Sigmoid colon (tissue), 4 donors: ENCODE measurements around the gene ARF6.

Experiments
- POLR2AphosphoS5 ChIP-seq, 4 donors: sonication (generic); formaldehyde crosslinking; IDR thresholded peaks; one replicate each; pipeline ENCODE4 v1.6.1; 2017; ENCODE audit warnings: antibody characterized with exemption in 4 of 4
- TF ChIP-seq, protein P1 (sequence below), 4 experiments: fragments of 450-650 bp in 3 of 4; fragments of 200-600 bp in 1 of 4; IDR thresholded peaks; one replicate each; pipeline ENCODE4 v1.5.1; 2016 to 2019; ENCODE audit warnings: antibody characterized with exemption in 4 of 4, mild to moderate bottlenecking in 3 of 4, moderate library complexity in 2 of 4

DNA sequence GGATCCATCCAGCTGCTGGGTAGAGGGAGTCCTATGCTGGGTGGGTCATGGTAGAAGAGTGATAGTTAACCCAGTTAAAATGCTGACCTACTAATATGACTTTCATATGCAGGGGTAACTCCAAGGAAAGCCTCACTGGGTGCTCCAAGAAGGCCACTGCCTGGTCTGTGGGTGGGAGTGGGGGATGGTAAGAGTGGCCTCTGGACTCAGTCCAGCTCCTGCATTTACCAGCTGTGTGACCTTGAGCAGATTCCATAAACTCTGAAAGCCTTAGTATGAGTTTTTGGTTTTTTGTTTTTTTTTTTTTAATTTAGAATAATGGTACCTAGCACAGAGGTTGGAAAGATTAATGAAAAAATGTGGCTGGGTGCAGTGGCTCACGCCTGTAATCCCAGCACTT, 51.6 kb downstream of the ARF6 start:
- TF ChIP-seq, protein P1, sequence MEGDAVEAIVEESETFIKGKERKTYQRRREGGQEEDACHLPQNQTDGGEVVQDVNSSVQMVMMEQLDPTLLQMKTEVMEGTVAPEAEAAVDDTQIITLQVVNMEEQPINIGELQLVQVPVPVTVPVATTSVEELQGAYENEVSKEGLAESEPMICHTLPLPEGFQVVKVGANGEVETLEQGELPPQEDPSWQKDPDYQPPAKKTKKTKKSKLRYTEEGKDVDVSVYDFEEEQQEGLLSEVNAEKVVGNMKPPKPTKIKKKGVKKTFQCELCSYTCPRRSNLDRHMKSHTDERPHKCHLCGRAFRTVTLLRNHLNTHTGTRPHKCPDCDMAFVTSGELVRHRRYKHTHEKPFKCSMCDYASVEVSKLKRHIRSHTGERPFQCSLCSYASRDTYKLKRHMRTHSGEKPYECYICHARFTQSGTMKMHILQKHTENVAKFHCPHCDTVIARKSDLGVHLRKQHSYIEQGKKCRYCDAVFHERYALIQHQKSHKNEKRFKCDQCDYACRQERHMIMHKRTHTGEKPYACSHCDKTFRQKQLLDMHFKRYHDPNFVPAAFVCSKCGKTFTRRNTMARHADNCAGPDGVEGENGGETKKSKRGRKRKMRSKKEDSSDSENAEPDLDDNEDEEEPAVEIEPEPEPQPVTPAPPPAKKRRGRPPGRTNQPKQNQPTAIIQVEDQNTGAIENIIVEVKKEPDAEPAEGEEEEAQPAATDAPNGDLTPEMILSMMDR (IDR thresholded peaks at IDR 0.05): no peak
- TF ChIP-seq POLR2AphosphoS5 (IDR thresholded peaks at IDR 0.05): no peak
